PC-9 (cell line): ENCODE measurements around the gene OSBPL10.

Source experiments
- EZH2 ChIP-seq: fragments of 200-600 bp; sonication (generic); IDR thresholded peaks from 2 replicates; pipeline ENCODE4 v1.8.0; 2017; ENCODE audit warnings: antibody characterized with exemption, low read depth
- TF ChIP-seq, protein P1 (sequence below): fragments of 200-600 bp; sonication (generic); conservative IDR thresholded peaks from 2 replicates; pipeline ENCODE4 v1.6.1; 2017; ENCODE audit warnings: mixed run types, antibody characterized with exemption, mild to moderate bottlenecking, moderate library complexity

DNA sequence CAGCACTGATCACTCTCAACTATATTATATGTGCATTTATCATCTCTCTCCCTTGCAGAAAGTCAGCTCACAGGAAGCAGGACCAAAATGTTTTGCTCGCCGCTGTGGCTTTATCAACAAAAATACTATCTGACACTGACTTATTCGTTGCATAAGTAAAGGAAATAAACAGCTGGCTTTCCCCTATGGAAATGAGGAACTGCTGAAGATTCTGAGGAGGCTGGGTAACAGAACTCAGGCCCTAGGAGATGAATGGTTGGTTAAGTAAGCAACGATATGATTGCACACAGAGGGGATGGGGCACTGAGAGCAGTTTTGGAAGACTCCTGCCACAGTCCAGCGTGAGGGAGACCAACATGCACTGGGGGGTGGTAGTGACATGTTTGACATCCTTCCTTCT lies 267.2 kb downstream of the OSBPL10 start:
- TF ChIP-seq EZH2: no peak
- TF ChIP-seq, protein P1, sequence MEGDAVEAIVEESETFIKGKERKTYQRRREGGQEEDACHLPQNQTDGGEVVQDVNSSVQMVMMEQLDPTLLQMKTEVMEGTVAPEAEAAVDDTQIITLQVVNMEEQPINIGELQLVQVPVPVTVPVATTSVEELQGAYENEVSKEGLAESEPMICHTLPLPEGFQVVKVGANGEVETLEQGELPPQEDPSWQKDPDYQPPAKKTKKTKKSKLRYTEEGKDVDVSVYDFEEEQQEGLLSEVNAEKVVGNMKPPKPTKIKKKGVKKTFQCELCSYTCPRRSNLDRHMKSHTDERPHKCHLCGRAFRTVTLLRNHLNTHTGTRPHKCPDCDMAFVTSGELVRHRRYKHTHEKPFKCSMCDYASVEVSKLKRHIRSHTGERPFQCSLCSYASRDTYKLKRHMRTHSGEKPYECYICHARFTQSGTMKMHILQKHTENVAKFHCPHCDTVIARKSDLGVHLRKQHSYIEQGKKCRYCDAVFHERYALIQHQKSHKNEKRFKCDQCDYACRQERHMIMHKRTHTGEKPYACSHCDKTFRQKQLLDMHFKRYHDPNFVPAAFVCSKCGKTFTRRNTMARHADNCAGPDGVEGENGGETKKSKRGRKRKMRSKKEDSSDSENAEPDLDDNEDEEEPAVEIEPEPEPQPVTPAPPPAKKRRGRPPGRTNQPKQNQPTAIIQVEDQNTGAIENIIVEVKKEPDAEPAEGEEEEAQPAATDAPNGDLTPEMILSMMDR: no peak
